Measurements from ENCODE around the gene GABRA5. TPM values are rescaled to one million over a fixed set of nuclear protein-coding genes. Genes with fewer than 3 reads are reported as not detected.

The GABRA5 gene
- total and polyA plus RNA-seq, 2 experiments from 2014 or later: 11.5 to 25.9 TPM

DNA sequence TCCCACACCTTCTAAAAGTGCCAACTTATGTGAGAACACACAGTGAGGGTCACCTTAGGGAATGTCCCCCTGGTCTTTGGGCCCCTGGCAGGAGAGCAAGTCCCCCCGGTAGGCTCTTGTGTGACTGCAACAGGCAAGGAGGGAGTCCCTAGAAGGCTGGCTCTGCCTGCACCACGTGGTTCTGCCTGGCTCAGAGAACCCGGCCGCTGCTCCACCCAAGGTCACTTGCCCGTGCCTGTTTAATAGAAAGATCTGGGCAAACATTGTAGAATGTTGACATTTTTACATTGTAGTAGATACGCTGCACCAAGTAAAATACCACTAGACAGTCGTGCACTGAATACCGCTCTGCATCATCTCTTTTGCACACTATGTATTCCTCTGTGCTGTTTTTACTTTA lies 21.9 kb downstream of the GABRA5 start:
- H4K20me1 ChIP-seq (replicated peaks; ENCODE audit: insufficient read depth): no peaks in the 10 kb centered on the region
- Mint-ChIP-seq H3K27ac (no peak overlapping the region), H3K9me3 (peaks cover 2% of the 10 kb centered on the region; the same call in 2 of the 3 replicates), H3K36me3 (ENCODE audit: low read depth) (peaks cover 11% of the 10 kb centered on the region), H3K27me3 (ENCODE audit: insufficient read depth, low read depth, poor library complexity) (peaks cover 4% of the 10 kb centered on the region), H3K4me3 (no peak overlapping the region), H3K4me1 (peaks cover 5% of the 10 kb centered on the region; the same call in 2 of the 3 replicates)
- H3K27ac ChIP-seq (ENCODE audit: low read depth): no peak overlapping the region
- ATAC-seq: no peak
- H3K79me2 ChIP-seq (replicated peaks; ENCODE audit: insufficient read depth): no peaks in the 10 kb centered on the region
- no peaks in the 10 kb centered on the region for H3K4me1 ChIP-seq (ENCODE audit: insufficient read depth)
- no peaks in the 10 kb centered on the region for H3K9me2 ChIP-seq (ENCODE audit: insufficient read depth)
- H3K4me3 ChIP-seq: no peak overlapping the region
- H3K27me3 ChIP-seq (ENCODE audit: insufficient read depth): no peaks in the 10 kb centered on the region
- no peak overlapping the region for H2AFZ ChIP-seq
- H3K36me3 ChIP-seq (ENCODE audit: insufficient read depth): no peaks in the 10 kb centered on the region
- H3F3A ChIP-seq (replicated peaks; ENCODE audit: low read depth): 0 out of 2 replicates have a peak, but pooled peaks cover 6% of the 10 kb centered on the region
- DNase-seq (ENCODE audit: low spot score): no peak
- TF ChIP-seq NANOG (IDR thresholded peaks at IDR 0.05; ENCODE audit: borderline replicate concordance) (no peak), JUNB (IDR thresholded peaks at IDR 0.05; ENCODE audit: unreplicated experiment) (no peak)
- no peak overlapping the region for H3K4me2 ChIP-seq

DNA sequence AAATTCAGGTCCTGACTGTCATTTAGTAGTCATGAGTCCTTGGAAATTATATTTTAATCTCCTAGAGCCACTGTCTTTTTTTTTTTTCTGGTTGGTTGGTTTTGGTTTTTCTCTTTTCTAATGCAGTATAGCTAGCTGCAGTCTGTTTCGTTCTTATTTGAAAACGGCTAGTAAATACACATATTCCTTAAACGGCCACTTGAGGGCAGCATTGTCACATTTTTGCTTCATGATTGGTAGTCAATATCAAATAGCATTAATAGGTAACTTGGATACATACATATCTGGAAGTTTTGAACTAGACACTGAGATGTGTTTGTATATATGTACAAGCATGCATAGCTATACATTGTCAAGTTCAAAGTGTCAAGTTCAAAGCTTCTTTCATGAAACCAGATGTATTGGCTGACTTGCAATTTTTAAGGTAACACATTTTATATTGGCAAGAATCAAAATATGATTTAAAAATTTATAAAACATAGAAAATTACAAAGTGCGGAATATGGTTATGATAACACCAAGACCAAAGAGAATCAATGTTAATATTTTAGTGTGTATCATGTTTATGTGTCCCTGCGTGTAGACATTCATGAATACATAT lies 22.5 kb downstream of the GABRA5 start:
- H3K4me3 Mint-ChIP-seq: no peak overlapping the region
- H3K4me1 Mint-ChIP-seq: peaks cover 5% of the 10 kb centered on the region
- DNase-seq (ENCODE audit: low spot score) (peak; percentile 83), ATAC-seq (no peak)
- no peak for TF ChIP-seq CREB1 (CRISPR knock-in tag; IDR thresholded peaks at IDR 0.05; ENCODE audit: low read depth)
- TF ChIP-seq EZH2 (IDR thresholded peaks at IDR 0.05; ENCODE audit: low read depth, unreplicated experiment): no peak
- TF ChIP-seq ZNF114 (CRISPR knock-in tag; IDR thresholded peaks at IDR 0.05): no peak
- TF ChIP-seq, protein P1, sequence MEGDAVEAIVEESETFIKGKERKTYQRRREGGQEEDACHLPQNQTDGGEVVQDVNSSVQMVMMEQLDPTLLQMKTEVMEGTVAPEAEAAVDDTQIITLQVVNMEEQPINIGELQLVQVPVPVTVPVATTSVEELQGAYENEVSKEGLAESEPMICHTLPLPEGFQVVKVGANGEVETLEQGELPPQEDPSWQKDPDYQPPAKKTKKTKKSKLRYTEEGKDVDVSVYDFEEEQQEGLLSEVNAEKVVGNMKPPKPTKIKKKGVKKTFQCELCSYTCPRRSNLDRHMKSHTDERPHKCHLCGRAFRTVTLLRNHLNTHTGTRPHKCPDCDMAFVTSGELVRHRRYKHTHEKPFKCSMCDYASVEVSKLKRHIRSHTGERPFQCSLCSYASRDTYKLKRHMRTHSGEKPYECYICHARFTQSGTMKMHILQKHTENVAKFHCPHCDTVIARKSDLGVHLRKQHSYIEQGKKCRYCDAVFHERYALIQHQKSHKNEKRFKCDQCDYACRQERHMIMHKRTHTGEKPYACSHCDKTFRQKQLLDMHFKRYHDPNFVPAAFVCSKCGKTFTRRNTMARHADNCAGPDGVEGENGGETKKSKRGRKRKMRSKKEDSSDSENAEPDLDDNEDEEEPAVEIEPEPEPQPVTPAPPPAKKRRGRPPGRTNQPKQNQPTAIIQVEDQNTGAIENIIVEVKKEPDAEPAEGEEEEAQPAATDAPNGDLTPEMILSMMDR (conservative IDR thresholded peaks at IDR 0.05; ENCODE audit: low read depth in 2 of 2): peak; percentile 70 to 92
- TF ChIP-seq STAT1 (IDR thresholded peaks at IDR 0.05; ENCODE audit: unreplicated experiment): no peak
- Histone ChIP-seq H3K79me2 (replicated peaks; ENCODE audit: insufficient read depth) (no peaks in the 10 kb centered on the region), H3K27me3 (ENCODE audit: insufficient read depth) (no peaks in the 10 kb centered on the region), H3K4me1 (ENCODE audit: insufficient read depth) (no peaks in the 10 kb centered on the region), H3K27ac (ENCODE audit: low read depth) (no peak overlapping the region), H3K4me3 (no peak overlapping the region), H3K9me2 (ENCODE audit: insufficient read depth) (no peaks in the 10 kb centered on the region), H3K36me3 (ENCODE audit: insufficient read depth) (no peaks in the 10 kb centered on the region), H3K4me2 (no peak overlapping the region), H3F3A (replicated peaks; ENCODE audit: low read depth) (0 out of 2 replicates have a peak, but pooled peaks cover 6% of the 10 kb centered on the region), H4K20me1 (replicated peaks; ENCODE audit: insufficient read depth) (no peaks in the 10 kb centered on the region), H2AFZ (no peak overlapping the region)
- H3K27ac Mint-ChIP-seq: no peak overlapping the region
- H3K27me3 Mint-ChIP-seq (ENCODE audit: insufficient read depth, low read depth, poor library complexity): peaks cover 5% of the 10 kb centered on the region
- peaks cover 2% of the 10 kb centered on the region; the same call in 2 of the 3 replicates for H3K9me3 Mint-ChIP-seq
- peaks cover 11% of the 10 kb centered on the region for H3K36me3 Mint-ChIP-seq (ENCODE audit: low read depth)

DNA sequence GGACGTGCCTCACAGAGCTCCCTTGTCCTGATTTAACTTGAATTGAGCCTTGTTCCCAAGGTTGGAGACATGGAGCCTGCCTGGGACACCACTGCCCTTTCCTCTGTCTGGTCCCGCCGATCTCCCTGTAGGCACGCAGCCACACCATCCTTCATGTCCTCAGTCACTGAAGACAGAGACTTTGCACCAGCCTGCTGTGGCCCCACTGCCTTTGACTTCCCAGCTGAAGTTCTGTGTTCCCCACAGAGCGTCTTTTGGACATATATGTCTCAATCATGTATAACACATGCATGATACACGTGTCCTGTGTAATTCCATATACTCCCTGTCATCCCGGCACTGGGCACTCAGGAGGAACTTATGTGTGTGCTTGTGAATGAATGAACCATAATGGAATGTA lies 23.6 kb downstream of the GABRA5 start:
- Histone ChIP-seq H3K4me1 (ENCODE audit: insufficient read depth) (no peaks in the 10 kb centered on the region), H3K36me3 (ENCODE audit: insufficient read depth) (no peaks in the 10 kb centered on the region), H3K4me2 (no peak overlapping the region), H4K20me1 (replicated peaks; ENCODE audit: insufficient read depth) (no peaks in the 10 kb centered on the region; the same call in 1 of the 2 replicates), H3K27me3 (ENCODE audit: insufficient read depth) (no peaks in the 10 kb centered on the region), H3K27ac (ENCODE audit: low read depth) (no peak overlapping the region), H3K4me3 (no peak overlapping the region), H3F3A (replicated peaks; ENCODE audit: low read depth) (0 out of 2 replicates have a peak, but pooled peaks cover 6% of the 10 kb centered on the region), H2AFZ (no peak overlapping the region), H3K9me2 (ENCODE audit: insufficient read depth) (no peaks in the 10 kb centered on the region), H3K79me2 (replicated peaks; ENCODE audit: insufficient read depth) (no peaks in the 10 kb centered on the region)
- peaks cover 7% of the 10 kb centered on the region for H3K27me3 Mint-ChIP-seq (ENCODE audit: insufficient read depth, low read depth, poor library complexity)
- ATAC-seq (no peak), DNase-seq (ENCODE audit: low spot score) (no peak)
- TF ChIP-seq ZNF331 (CRISPR knock-in tag; IDR thresholded peaks at IDR 0.05; ENCODE audit: low read depth): no peak
- TF ChIP-seq, protein P2, sequence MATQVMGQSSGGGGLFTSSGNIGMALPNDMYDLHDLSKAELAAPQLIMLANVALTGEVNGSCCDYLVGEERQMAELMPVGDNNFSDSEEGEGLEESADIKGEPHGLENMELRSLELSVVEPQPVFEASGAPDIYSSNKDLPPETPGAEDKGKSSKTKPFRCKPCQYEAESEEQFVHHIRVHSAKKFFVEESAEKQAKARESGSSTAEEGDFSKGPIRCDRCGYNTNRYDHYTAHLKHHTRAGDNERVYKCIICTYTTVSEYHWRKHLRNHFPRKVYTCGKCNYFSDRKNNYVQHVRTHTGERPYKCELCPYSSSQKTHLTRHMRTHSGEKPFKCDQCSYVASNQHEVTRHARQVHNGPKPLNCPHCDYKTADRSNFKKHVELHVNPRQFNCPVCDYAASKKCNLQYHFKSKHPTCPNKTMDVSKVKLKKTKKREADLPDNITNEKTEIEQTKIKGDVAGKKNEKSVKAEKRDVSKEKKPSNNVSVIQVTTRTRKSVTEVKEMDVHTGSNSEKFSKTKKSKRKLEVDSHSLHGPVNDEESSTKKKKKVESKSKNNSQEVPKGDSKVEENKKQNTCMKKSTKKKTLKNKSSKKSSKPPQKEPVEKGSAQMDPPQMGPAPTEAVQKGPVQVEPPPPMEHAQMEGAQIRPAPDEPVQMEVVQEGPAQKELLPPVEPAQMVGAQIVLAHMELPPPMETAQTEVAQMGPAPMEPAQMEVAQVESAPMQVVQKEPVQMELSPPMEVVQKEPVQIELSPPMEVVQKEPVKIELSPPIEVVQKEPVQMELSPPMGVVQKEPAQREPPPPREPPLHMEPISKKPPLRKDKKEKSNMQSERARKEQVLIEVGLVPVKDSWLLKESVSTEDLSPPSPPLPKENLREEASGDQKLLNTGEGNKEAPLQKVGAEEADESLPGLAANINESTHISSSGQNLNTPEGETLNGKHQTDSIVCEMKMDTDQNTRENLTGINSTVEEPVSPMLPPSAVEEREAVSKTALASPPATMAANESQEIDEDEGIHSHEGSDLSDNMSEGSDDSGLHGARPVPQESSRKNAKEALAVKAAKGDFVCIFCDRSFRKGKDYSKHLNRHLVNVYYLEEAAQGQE (IDR thresholded peaks at IDR 0.05; ENCODE audit: unreplicated experiment): no peak
- no peak for TF ChIP-seq ZNF114 (CRISPR knock-in tag; IDR thresholded peaks at IDR 0.05)
- TF ChIP-seq EZH2phosphoT487 (IDR thresholded peaks at IDR 0.05; ENCODE audit: unreplicated experiment): no peak
- TF ChIP-seq POLR2AphosphoS5 (IDR thresholded peaks at IDR 0.05; ENCODE audit: low read depth): no peak
- no peak for TF ChIP-seq STAT1 (IDR thresholded peaks at IDR 0.05; ENCODE audit: unreplicated experiment)
- TF ChIP-seq, protein P3, sequence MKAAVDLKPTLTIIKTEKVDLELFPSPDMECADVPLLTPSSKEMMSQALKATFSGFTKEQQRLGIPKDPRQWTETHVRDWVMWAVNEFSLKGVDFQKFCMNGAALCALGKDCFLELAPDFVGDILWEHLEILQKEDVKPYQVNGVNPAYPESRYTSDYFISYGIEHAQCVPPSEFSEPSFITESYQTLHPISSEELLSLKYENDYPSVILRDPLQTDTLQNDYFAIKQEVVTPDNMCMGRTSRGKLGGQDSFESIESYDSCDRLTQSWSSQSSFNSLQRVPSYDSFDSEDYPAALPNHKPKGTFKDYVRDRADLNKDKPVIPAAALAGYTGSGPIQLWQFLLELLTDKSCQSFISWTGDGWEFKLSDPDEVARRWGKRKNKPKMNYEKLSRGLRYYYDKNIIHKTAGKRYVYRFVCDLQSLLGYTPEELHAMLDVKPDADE (IDR thresholded peaks at IDR 0.05): no peak
- TF ChIP-seq JUNB (IDR thresholded peaks at IDR 0.05; ENCODE audit: unreplicated experiment): no peak
- peaks cover 5% of the 10 kb centered on the region for H3K4me1 Mint-ChIP-seq
- H3K36me3 Mint-ChIP-seq (ENCODE audit: low read depth): peaks cover 6% of the 10 kb centered on the region
- no peak overlapping the region for H3K4me3 Mint-ChIP-seq
- H3K27ac Mint-ChIP-seq: no peak overlapping the region
- peaks cover 2% of the 10 kb centered on the region; the same call in 2 of the 3 replicates for H3K9me3 Mint-ChIP-seq

Data from GM23338 (cell line).